DOHH2 (cell line): ENCODE measurements around the gene SLC25A43.

ENCODE experiments used
- H3F3A ChIP-seq: fragments of 200-600 bp; sonication (generic), shearing (Covaris generic); 2 replicates; pipeline ENCODE4 v1.6.0; 2016; ENCODE audit warnings: antibody characterized with exemption, mild to moderate bottlenecking; ENCODE audit not compliant: control insufficient read depth, insufficient read depth
- H3K27ac ChIP-seq: fragments of 200-600 bp; sonication (generic); 2 replicates; pipeline ENCODE4 v1.5.1; 2014; ENCODE audit warnings: low read depth, mild to moderate bottlenecking, low read length, moderate library complexity
- H3K27me3 ChIP-seq: fragments of 200-600 bp; sonication (generic); 2 replicates; pipeline ENCODE4 v1.6.1; 2014; ENCODE audit warnings: mild to moderate bottlenecking, low read length, mixed read lengths; ENCODE audit not compliant: control insufficient read depth
- H3K36me3 ChIP-seq: fragments of 200-600 bp; sonication (generic); 2 replicates; pipeline ENCODE4 v1.6.1; 2014; ENCODE audit warnings: mild to moderate bottlenecking, low read length, moderate library complexity, mixed read lengths; ENCODE audit not compliant: control insufficient read depth
- H3K4me1 ChIP-seq: fragments of 200-600 bp; sonication (generic); 2 replicates; pipeline ENCODE4 v1.6.1; 2014; ENCODE audit warnings: mild to moderate bottlenecking, low read length, mixed read lengths; ENCODE audit not compliant: control insufficient read depth
- H3K4me2 ChIP-seq: fragments of 200-600 bp; sonication (generic); 2 replicates; pipeline ENCODE4 v1.6.0; 2014; ENCODE audit warnings: mild to moderate bottlenecking, low read length, moderate library complexity
- H3K4me3 ChIP-seq: fragments of 200-600 bp; sonication (generic); 2 replicates; pipeline ENCODE4 v1.5.1; 2014; ENCODE audit warnings: mild to moderate bottlenecking, low read length, mixed read lengths
- H3K79me2 ChIP-seq: fragments of 200-600 bp; sonication (generic); 2 replicates; pipeline ENCODE4 v1.6.1; 2014; ENCODE audit warnings: mild to moderate bottlenecking, low read length, mixed read lengths; ENCODE audit not compliant: control insufficient read depth
- H3K9me2 ChIP-seq: fragments of 200-600 bp; sonication (generic); replicated peaks from 2 replicates; pipeline ENCODE4 v1.6.1; 2014; ENCODE audit warnings: mild to moderate bottlenecking, low read length, mixed read lengths; ENCODE audit not compliant: control insufficient read depth
- H3K9me3 ChIP-seq: fragments of 200-600 bp; sonication (generic); 2 replicates; pipeline ENCODE4 v1.6.1; 2014; ENCODE audit warnings: antibody characterized with exemption, low read length, mixed read lengths; ENCODE audit not compliant: control insufficient read depth, insufficient read depth
- H4K20me1 ChIP-seq: fragments of 200-600 bp; sonication (generic); 2 replicates; pipeline ENCODE4 v1.6.0; 2014; ENCODE audit warnings: low read depth, mild to moderate bottlenecking, antibody characterized with exemption, low read length, moderate library complexity; ENCODE audit not compliant: control insufficient read depth, insufficient read depth
- EZH2phosphoT487 ChIP-seq: fragments of 200-600 bp; sonication (generic); IDR thresholded peaks from 2 replicates; pipeline ENCODE4 v1.6.1; 2017; ENCODE audit warnings: borderline replicate concordance, mild to moderate bottlenecking, antibody characterized with exemption, low read length, moderate library complexity, mixed read lengths
- TF ChIP-seq, protein P1 (sequence below): fragments of 200-600 bp; sonication (generic); IDR thresholded peaks from one replicate; pipeline ENCODE4 v1.5.1; 2014; ENCODE audit warnings: antibody characterized with exemption, mild to moderate bottlenecking, low read depth, low read length; ENCODE audit not compliant: poor library complexity, severe bottlenecking

Gene SLC25A43

DNA sequence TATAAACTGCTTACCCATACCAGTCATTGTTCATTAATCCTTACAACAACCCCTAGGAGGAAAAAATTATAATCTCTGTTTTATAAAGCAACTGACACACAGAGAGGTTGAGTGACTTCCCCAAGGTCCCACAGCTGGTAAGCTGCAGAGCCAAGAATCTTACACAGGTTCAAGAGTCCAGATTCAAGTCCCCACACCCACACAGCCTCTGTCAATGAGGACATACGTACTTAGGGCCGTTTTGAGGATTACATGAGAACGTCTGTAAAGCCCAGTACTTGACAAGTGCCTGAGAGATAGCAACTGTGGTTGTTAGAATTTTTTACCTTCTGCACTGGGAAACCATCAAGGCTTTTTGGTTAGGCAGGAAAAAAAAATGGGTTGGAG lies 556 bp upstream of the SLC25A43 start:
- 0 out of 2 replicates have a peak overlapping the region, but pooled peaks have one; percentile 6 for H3K27ac ChIP-seq
- no peaks in the 10 kb centered on the region for H4K20me1 ChIP-seq
- peak overlapping the region; percentile 83 for H3K4me3 ChIP-seq
- H3K36me3 ChIP-seq = no peaks in the 10 kb centered on the region
- H3K4me1 ChIP-seq = peaks cover 18% of the 10 kb centered on the region
- H3K9me3 ChIP-seq = no peaks in the 10 kb centered on the region
- peaks cover 36% of the 10 kb centered on the region for H3K79me2 ChIP-seq
- TF ChIP-seq EZH2phosphoT487 = no peak
- TF ChIP-seq, protein P1, sequence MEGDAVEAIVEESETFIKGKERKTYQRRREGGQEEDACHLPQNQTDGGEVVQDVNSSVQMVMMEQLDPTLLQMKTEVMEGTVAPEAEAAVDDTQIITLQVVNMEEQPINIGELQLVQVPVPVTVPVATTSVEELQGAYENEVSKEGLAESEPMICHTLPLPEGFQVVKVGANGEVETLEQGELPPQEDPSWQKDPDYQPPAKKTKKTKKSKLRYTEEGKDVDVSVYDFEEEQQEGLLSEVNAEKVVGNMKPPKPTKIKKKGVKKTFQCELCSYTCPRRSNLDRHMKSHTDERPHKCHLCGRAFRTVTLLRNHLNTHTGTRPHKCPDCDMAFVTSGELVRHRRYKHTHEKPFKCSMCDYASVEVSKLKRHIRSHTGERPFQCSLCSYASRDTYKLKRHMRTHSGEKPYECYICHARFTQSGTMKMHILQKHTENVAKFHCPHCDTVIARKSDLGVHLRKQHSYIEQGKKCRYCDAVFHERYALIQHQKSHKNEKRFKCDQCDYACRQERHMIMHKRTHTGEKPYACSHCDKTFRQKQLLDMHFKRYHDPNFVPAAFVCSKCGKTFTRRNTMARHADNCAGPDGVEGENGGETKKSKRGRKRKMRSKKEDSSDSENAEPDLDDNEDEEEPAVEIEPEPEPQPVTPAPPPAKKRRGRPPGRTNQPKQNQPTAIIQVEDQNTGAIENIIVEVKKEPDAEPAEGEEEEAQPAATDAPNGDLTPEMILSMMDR = no peak
- peak overlapping the region; percentile 86 for H3K4me2 ChIP-seq
- no peaks in the 10 kb centered on the region for H3F3A ChIP-seq
- no peaks in the 10 kb centered on the region for H3K9me2 ChIP-seq
- no peaks in the 10 kb centered on the region for H3K27me3 ChIP-seq

DNA sequence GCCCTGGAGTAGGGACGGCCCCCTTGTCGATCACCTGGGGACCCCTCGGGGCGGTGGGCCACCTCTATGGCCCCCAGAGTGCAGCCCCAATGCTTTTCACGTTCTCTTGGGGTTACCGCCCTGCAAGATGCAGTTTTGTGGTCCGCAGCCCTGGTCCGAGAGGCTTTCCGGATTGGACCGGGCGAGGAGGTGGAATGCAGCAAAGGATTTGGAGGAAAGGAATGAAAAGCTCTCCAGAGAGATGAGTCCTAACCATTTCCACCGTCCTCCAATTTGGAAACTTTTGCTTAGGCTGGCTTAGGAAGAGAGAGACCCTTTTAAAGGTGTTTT lies 601 bp downstream of the SLC25A43 start:
- Histone ChIP-seq H4K20me1 (no peaks in the 10 kb centered on the region), H3K4me1 (peaks cover 18% of the 10 kb centered on the region), H3K79me2 (peaks cover 37% of the 10 kb centered on the region), H3K4me3 (peak overlapping the region; percentile 83), H3F3A (no peaks in the 10 kb centered on the region), H3K4me2 (peak overlapping the region; percentile 86), H3K27me3 (no peaks in the 10 kb centered on the region), H3K9me3 (no peaks in the 10 kb centered on the region), H3K36me3 (no peaks in the 10 kb centered on the region), H3K27ac (no peak overlapping the region), H3K9me2 (no peaks in the 10 kb centered on the region)
- TF ChIP-seq, protein P1 = no peak
- TF ChIP-seq EZH2phosphoT487 = no peak

DNA sequence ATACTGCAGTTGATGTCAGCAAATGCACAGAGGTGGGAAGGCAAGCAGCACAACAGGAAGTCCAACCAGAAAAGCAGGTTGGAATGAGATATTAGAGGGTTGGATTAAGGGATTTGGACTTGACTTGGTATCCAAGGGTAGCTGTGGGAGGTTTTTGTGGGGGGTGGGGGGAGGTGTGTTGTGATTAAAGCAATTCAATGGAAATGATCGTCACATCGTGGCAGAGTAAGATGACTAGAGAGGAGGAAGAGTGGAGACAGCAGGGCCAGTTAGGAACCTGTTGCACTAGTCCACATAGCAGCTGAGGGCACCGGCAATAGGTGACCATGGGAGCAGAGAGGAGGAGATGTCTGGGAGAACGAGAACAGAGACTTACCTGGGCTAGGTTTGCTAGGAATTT lies 2.4 kb downstream of the SLC25A43 start:
- Histone ChIP-seq H3K79me2 (peaks cover 41% of the 10 kb centered on the region), H3K27me3 (no peaks in the 10 kb centered on the region), H3K4me2 (peak overlapping the region; percentile 86; the same call in 1 of the 2 replicates), H3K9me2 (no peaks in the 10 kb centered on the region), H3K9me3 (no peaks in the 10 kb centered on the region), H3K4me3 (no peak overlapping the region), H3K36me3 (no peaks in the 10 kb centered on the region; the same call in 1 of the 2 replicates), H3K4me1 (peaks cover 18% of the 10 kb centered on the region), H4K20me1 (no peaks in the 10 kb centered on the region), H3F3A (no peaks in the 10 kb centered on the region), H3K27ac (no peak overlapping the region)
- TF ChIP-seq EZH2phosphoT487 = no peak
- TF ChIP-seq, protein P1 = no peak
